HG03342 (cell line): ENCODE measurements around the gene CENPU.
"Not testable (repeated sequence)": the region's sequence is repeated elsewhere in the genome, so short reads cannot be mapped to it uniquely, and the experiment has no call there.

Experiments used
- ATAC-seq: cut with Tn5 transposase; IDR thresholded peaks from one replicate; pipeline ENCODE4 v1.9.1; 2021; ENCODE audit warnings: mild to moderate bottlenecking, moderate library complexity; ENCODE audit not compliant: unreplicated experiment

CENPU gene

DNA sequence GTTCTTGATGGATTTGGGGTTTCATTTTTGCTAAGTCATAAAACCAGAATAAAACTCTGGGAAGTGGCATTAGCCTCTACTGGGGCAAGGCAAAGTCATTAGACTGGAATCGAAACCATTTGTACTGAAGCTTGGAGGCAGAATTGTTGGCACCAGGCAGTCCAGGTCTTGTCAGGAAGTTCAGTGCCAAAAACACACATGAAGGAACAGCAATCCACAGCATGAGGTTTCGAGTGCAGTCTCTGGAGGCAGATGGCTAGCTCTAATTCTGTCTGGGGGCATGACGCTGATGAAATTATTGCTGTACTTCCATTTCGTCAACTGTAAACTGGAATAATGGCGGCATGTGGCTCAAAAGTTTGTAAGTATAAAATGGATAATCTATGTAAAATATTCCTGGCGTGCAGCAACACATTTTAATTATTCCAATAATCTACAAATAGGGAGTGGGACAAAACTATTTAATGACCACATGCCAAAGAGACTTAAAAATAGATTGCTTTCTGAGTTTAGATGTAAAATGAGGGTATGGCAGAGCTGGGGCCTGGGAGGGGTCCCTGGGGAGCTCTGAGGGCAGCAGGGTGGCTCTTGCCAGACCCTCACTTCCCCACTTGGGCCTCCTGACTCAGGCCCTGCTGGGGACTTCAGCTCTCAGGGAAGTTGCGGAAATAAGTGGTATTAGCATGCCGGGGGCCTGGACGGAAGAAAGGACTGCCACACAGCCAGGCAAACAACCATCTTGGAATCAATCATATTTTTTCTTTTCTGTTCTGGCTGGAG lies 18.8 kb upstream of the CENPU start:
- no peak for ATAC-seq

- no peak for ATAC-seq
These were observed 17.7 kb upstream of the CENPU start for GRCh38 chr4:184751585-184751956.

- ATAC-seq, result no peak
These were observed 17.2 kb upstream of the CENPU start for GRCh38 chr4:184750926-184751584.

DNA sequence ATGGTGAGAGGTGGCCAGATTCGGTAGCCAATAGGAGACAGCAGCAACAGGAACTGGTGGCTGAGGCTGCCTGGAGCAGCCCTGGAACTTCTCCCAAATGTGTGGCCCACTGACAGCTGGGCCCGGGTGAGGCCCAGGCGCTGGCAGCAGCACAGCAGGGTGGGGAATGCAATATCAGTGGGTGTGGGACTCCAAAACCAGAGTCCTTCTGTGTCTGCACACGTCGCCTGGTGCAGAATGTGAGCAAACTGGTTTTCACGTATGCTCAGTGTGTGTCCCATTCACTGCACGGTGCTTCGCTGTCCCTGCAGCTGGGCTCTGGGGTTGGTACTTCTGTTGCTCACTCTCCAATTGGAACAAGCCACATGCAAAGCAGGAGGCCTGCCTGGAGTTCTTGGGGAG lies 14.4 kb upstream of the CENPU start:
- ATAC-seq, result no peak

GRCh38 chr4:184747034-184747830 lies 13.3 kb upstream of the CENPU start:
- no peak for ATAC-seq

DNA sequence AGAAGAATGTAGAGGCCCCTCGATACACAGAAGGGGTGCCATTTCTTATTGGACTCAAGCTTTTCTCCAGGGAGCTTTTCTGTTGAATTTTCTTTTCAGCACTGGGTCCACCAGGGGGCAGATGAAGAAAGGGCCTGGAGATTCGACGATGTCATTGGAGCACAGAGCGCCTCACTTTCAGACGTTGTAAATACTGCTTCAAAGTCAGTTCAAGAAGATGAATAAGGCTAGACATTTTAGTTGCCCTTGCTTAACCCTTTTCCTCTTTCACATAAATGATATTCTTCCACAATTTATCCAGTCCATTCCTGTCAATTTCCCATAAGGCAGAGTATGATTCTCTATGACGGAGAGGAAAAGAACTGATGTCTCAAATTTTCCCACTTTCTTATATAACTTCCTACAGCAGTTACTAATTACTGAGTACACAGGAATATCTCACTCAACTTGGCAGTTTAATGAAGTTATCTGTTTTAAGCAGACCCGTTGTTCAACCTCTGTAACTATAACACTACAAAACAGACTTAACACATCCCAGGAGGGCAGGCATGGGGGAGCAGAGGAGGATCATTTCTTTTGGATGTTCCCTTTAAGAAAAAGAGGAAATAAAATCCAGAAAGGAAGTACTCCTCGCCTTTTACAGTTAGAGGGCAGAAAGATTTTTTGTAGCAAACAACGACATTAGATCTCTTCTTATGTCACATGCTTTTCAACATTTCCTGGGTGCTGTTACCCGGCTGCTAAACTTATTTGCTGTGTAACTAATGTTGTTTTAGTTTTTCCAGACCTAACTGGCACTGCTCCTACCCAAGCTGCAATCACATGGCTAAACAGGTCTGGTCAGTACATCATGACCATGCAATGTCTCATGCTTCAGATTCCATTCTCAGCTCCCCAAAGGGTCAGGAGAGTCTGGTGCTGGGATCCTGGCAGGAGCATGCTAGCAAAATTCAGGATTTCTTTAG lies 12.2 kb upstream of the CENPU start:
- peak; percentile 78 for ATAC-seq

GRCh38 chr4:184744236-184744635 lies 10.3 kb upstream of the CENPU start:
- ATAC-seq, result no peak

- ATAC-seq, result no peak
These were observed 9.8 kb upstream of the CENPU start for GRCh38 chr4:184743650-184744049.

DNA sequence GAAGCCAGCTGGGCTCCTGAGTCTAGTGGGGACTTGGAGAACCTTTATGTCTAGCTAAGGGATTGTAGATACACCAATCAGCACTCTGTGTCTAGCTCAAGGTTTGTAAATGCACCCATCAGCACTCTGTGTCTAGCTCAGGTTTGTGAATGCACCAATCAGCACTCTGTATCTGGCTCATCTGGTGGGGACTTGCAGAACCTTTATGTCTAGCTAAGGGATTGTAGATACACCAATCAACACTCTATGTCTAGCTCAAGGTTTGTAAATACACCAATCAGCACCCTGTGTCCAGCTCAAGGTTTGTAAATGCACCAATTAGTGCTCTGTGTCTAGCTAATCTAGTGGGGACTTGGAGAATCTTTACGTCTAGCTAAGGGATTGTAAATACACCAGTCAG lies 7.8 kb upstream of the CENPU start:
- not testable (repeated sequence) for ATAC-seq

DNA sequence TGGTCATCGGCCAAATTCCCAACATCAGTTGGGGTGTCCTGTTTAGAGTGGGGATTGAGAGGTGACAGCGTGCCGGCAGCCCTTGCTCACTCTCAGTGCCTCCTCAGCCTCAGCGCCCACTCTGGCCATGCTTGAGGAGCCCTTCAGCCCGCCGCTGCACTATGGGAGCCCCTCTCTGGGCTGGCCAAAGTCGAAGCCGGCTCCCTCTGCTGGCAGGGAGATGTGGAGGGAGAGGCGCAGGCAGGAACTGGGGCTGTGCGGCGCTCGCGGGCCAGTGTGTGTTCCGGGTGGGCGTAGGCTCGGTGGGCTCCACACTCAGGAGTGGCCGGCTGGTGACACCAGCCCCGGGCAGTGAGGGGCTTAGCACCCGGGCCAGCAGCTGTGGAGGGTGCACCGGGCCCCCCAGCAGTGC lies 7.1 kb upstream of the CENPU start:
- no peak for ATAC-seq

DNA sequence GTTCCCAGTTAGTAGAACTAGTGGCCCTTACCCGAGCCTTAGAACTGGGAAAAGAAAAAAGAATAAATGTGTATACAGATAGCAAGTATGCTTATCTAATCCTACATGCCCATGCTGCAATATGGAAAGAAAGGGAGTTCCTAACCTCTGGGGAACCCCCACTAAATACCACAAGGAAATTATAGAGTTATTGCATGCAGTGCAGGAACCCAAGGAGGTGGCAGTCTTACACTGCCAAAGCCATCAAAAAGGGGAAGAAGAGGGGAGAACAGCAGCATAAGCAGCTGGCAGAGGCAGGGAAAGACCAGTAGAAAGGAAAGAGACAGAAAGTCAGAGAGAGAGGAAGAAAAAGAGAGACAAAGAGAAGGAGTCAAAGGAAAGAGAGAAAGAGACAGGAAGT lies 5.7 kb upstream of the CENPU start:
- ATAC-seq, result not testable (repeated sequence)

DNA sequence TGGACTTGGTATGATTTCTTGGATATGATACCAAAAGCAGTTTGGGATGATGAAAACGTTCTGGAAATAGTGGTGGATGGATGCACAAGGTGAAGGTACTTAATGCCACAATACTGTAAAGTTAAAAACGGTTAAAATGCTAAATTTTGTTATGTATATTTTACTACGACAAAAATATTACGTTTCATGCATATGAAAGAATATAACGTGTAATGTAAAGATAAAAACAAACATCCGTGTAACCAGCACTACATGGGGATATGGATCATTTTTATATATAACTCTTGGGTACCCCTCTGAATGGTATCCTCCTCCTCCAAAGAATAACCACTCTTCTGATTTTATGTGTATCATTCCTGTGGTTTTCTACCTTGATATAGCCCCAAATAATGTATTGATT lies 862 bp upstream of the CENPU start:
- ATAC-seq, result no peak

DNA sequence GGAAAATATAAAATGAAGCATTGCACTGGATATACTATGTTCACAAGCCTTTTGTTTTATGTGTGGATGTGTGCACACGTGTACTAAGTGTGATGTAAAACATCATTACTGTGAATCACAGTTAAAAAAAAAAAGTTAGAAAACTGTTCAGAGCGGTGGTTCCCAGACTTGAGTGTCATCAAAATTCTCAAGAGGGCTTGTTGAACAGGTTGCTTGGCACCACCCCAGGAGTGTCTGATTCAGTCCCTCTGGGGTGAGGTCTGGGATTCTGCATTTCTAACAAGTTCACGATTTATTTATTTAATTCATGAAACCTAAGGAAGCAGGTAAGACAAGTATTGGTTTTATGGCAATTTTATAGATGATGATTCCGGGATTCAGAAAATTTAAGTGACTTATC lies 1.8 kb downstream of the CENPU start:
- ATAC-seq, result no peak

GRCh38 chr4:184731056-184731455 lies 2.8 kb downstream of the CENPU start:
- ATAC-seq, result no peak

GRCh38 chr4:184729946-184730345 lies 4.0 kb downstream of the CENPU start:
- ATAC-seq, result no peak

DNA sequence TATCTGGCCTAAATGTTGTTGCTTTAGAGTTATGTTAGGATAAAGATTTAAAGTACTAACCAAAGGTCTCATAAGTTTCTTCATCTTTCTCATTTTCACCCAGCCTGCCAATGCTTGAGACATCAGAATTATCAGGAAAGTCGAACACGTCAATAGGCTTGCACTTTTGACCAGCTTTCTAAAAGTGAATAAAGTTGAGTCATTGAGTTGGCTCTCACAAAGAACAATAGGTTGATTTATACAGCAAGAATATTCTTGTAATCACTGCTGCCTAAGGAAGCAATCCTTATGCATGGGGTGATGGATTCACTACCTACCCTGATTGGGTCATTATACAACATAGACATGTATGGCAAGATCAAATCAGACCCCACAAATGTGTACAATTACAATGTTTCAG lies 5.0 kb downstream of the CENPU start:
- ATAC-seq, result no peak

GRCh38 chr4:184727430-184727829 lies 6.5 kb downstream of the CENPU start:
- no peak for ATAC-seq

- ATAC-seq, result no peak
These were observed 11.1 kb downstream of the CENPU start for GRCh38 chr4:184722798-184723197.

- no peak for ATAC-seq
These were observed 12.6 kb downstream of the CENPU start for GRCh38 chr4:184721254-184721653.

GRCh38 chr4:184719407-184719806 lies 14.5 kb downstream of the CENPU start:
- ATAC-seq, result no peak

DNA sequence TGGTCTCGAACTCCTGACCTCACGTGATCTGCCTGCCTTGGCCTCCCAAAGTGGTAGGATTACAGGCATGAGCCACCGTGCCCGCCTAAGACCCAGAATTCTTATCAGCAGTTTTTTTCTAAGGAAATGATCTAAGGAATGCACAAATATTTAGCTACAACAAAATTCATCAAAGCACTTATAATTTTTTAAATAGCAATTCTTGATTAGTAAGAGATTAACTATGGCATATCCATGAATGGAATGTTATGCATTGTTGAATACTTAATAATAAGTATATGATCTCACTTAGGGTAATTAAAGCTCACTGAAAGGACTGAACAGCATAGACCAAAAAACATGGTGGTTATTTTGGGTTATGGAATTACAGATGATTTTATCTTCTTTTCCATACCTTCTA lies 18.4 kb downstream of the CENPU start:
- ATAC-seq, result no peak
